Thoracic aorta (tissue), 2 donors: Measurements from ENCODE around the gene PRRC2B. TPM values are rescaled to one million over a fixed set of nuclear protein-coding genes. Genes with fewer than 3 reads are reported as not detected.
"Not testable (repeated sequence)": the region's sequence is repeated elsewhere in the genome, so short reads cannot be mapped to it uniquely, and the experiment has no call there.

Experiments used
- ATAC-seq: fragments of 150-250 bp; one replicate; pipeline ENCODE4 v1.8.0; 2017; ENCODE audit warnings: low read depth; ENCODE audit not compliant: insufficient number of reproducible peaks, low FRiP score
- DNase-seq: peaks from one replicate; pipeline ENCODE4 v3.0.0-alpha.2; 2020; ENCODE audit warnings: low spot score
- H3K27ac ChIP-seq, 2 donors: fragments of 200-600 bp; sonication (generic); 1 replicate in 1 of 2; 2 replicates in 1 of 2; pipeline ENCODE4 v1.5.1; 2016; ENCODE audit warnings: mild to moderate bottlenecking in 2 of 2, moderate library complexity in 2 of 2
- H3K27me3 ChIP-seq: fragments of 200-600 bp; sonication (generic); replicated peaks from 2 replicates; pipeline ENCODE4 v1.6.0; 2016; ENCODE audit warnings: mild to moderate bottlenecking; ENCODE audit not compliant: insufficient read depth
- H3K36me3 ChIP-seq: fragments of 200-600 bp; sonication (generic); one replicate; pipeline ENCODE4 v1.5.1; 2016
- H3K4me1 ChIP-seq, 2 donors: fragments of 200-600 bp; sonication (generic); 1 replicate in 1 of 2; 2 replicates in 1 of 2; pipeline versions ENCODE4 v1.5.1 to v1.6.0; 2016; ENCODE audit warnings: low read depth in 2 of 2, mild to moderate bottlenecking in 1 of 2; ENCODE audit not compliant: control insufficient read depth in 1 of 2
- H3K4me3 ChIP-seq: fragments of 200-600 bp; sonication (generic); 2 replicates; pipeline ENCODE4 v1.5.1; 2016; ENCODE audit warnings: mild to moderate bottlenecking
- H3K9me3 ChIP-seq: fragments of 200-600 bp; sonication (generic); 2 replicates; pipeline ENCODE4 v1.5.1; 2016
- CTCF ChIP-seq: fragments of 200-600 bp; sonication (generic); IDR thresholded peaks from one replicate; pipeline ENCODE4 v1.5.1; 2019; ENCODE audit warnings: antibody characterized with exemption
- total RNA-seq, 2 donors: library from RNA; depleted of rRNA; stranded (reverse); fragments of >200 nt; gene quantifications; one replicate each; pipeline versions ENCODE4 v1.1.0 to v1.2.3, GENCODE V29; 2016

The PRRC2B gene
- total RNA-seq, result 100 to 1,000 TPM; 162 to 198 TPM

GRCh38 chr9:131393622-131394463, at the start of gene PRRC2B:
PRRC2B (plus strand) TSS chr9:131394086; CDS start chr9:131430145, 36,059 bp downstream.
- peak; percentile 31 for DNase-seq
- no peaks in the 10 kb centered on the region for H3K27me3 ChIP-seq
- peak within 1 kb of the TSS; percentile 95 to 97 for H3K27ac ChIP-seq
- peak within 1 kb of the TSS; percentile 94 for H3K4me3 ChIP-seq
- peak; percentile 41 for TF ChIP-seq CTCF
- no peaks in the 10 kb centered on the region for H3K9me3 ChIP-seq
- ATAC-seq, result peak; percentile 47
- H3K4me1 ChIP-seq, result peaks cover 29 to 44% of the 10 kb centered on the region in 2 donors
- no peaks in the 10 kb centered on the region for H3K36me3 ChIP-seq

- not testable (repeated sequence) for H3K4me1 ChIP-seq, H3K36me3 ChIP-seq, DNase-seq, H3K27me3 ChIP-seq, H3K9me3 ChIP-seq, H3K27ac ChIP-seq, ATAC-seq, H3K4me3 ChIP-seq
Observed at GRCh38 chr9:131344931-131345535, 48.9 kb upstream of the PRRC2B start.

GRCh38 chr9:131346559-131346958, 47.3 kb upstream of the PRRC2B start:
- Histone ChIP-seq H3K36me3 (no peaks in the 10 kb centered on the region), H3K4me3 (no peak overlapping the region), H3K9me3 (no peaks in the 10 kb centered on the region), H3K27me3 (no peaks in the 10 kb centered on the region), H3K27ac (no peak overlapping the region), H3K4me1 (peaks cover 7 to 9% of the 10 kb centered on the region in 2 donors)
- no peak for DNase-seq
- TF ChIP-seq CTCF, result no peak
- ATAC-seq, result no peak

GRCh38 chr9:131347376-131348020, 46.4 kb upstream of the PRRC2B start:
- no peaks in the 10 kb centered on the region for H3K27me3 ChIP-seq
- DNase-seq (no peak), ATAC-seq (no peak)
- H3K36me3 ChIP-seq, result no peaks in the 10 kb centered on the region
- H3K4me1 ChIP-seq, result peaks cover 7 to 9% of the 10 kb centered on the region in 2 donors
- no peaks in the 10 kb centered on the region for H3K9me3 ChIP-seq
- no peak overlapping the region for H3K4me3 ChIP-seq
- no peak overlapping the region for H3K27ac ChIP-seq
- TF ChIP-seq CTCF, result no peak

- Histone ChIP-seq H3K27ac (no peak overlapping the region), H3K36me3 (no peaks in the 10 kb centered on the region), H3K4me1 (peaks cover 7 to 9% of the 10 kb centered on the region in 2 donors), H3K27me3 (no peaks in the 10 kb centered on the region), H3K9me3 (no peaks in the 10 kb centered on the region), H3K4me3 (no peak overlapping the region)
- DNase-seq (no peak), ATAC-seq (no peak)
- no peak for TF ChIP-seq CTCF
Observed at GRCh38 chr9:131348631-131349521, 45.0 kb upstream of the PRRC2B start.
